ENCODE data around the gene TUBA1B. TPM values are rescaled to one million over a fixed set of nuclear protein-coding genes. Genes with fewer than 3 reads are reported as not detected.

The TUBA1B gene
- total and polyA plus RNA-seq, 5 donors: 170 to 515 (median 395) TPM

DNA sequence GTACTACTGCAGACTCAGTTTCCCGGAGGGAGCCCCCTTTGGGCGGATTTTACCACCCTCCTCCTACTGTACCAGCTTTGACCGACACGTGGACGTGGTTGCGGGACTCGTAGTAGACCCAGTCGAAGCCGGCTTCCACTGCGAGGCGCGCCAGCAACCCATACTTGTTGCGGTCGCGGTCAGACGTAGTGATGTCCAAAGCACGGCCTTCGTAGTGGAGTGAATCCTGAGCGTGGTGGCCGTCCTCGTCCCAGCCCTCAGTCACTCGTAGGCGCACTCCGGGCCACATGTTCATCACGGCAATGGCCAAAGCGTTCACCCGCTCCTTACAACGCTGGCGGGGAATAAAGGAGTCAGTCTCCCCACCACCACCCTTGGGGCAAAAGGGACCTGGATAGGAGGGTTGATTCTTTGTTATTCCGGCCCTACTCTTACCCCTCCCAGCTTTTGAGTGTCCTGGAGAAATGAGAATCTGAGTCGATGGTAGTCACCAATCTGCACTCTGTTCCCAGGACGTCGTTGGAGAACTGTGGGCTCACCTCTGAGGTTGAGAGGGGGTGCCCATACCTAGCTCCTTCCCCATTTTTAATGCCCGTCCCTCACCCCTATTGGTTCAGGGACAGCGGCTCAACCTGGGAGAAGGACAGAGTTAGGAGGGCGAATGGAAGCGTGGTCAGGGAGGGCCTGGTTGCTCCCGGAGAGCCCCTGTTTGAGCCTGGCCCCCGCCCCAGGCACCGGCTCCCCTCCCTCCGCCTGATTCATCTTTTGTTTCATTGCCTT is 39.9 kb downstream of the TUBA1B start:
- DNase-seq (no peak), ATAC-seq (no peak)
- Histone ChIP-seq H3K27ac (ENCODE audit: low read length) (no peak overlapping the region), H3K4me3 (ENCODE audit: low read length) (no peak overlapping the region), H3K4me1 (ENCODE audit: control insufficient read depth, insufficient read depth, low read length) (peaks cover 16% of the 10 kb centered on the region), H3K9me3 (ENCODE audit: control insufficient read depth, low read length) (no peaks in the 10 kb centered on the region), H3K27me3 (ENCODE audit: control insufficient read depth, insufficient read depth) (no peaks in the 10 kb centered on the region)
- intact Hi-C loops (cut with DNase I): no loop called here
- 49% methylated on average over 41 of the region's 41 CpGs for WGBS

DNA sequence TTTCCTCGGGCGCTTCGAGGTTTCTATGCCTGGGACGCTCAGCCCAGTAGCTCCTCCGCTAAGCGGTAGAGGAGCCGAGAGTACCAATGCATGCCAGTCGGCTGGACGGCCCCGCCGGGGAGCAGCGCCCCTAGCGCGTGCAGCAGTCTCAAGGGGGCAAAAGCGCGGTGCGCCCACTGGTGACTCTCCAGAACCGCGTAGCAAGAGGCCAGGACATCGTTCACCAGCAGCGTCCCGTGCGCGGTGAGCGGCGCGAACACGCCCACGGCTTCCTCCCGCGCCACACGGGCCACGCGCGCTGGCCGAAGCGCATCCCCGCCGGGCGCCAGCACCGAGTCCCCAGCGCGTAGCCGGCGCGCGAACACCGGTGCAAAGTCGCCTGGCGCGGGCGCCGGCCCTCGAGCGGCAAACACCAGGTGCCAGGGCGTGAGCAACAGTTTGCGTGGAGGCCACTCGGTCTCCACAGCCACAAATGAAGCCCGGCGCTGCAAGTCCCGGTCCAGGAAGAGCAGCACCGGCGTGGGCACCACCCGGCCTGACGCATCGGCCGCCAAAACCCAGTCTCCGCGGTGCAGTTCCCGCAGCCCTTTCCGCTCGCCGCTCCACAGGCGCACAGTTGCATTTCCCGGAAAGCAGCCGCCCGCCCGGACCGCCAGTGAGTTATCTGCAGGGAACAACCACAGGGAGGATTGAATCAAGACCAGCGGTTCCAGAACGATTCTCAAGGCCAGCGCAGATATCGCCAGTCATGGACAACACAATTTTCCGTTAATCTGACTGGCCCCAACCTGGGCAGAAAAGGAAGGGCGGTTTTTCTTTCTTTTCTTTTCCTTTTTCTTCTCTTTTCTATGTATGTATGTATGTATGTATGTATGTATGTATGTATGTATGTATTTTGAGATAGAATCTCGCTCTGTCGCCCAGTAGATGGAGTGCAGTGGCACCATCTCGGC is 41.1 kb downstream of the TUBA1B start:
- Histone ChIP-seq H3K27ac (ENCODE audit: low read length) (no peak overlapping the region), H3K9me3 (ENCODE audit: control insufficient read depth, low read length) (no peaks in the 10 kb centered on the region), H3K4me1 (ENCODE audit: control insufficient read depth, insufficient read depth, low read length) (peaks cover 15% of the 10 kb centered on the region), H3K4me3 (ENCODE audit: low read length) (peak overlapping the region; percentile 30), H3K27me3 (ENCODE audit: control insufficient read depth, insufficient read depth) (no peaks in the 10 kb centered on the region)
- 4% methylated on average over 88 of the region's 88 CpGs for WGBS
- DNase-seq (peak; percentile 64 to 80 (median 77)), ATAC-seq (peak in 1 of 2 donors; percentile 29)
- intact Hi-C loops (cut with DNase I): loop anchor here (5.0 to 10.0 kb wide), 3 partner anchors 32 to 147 kb away; no protein-coding TSS in a partner anchor

DNA sequence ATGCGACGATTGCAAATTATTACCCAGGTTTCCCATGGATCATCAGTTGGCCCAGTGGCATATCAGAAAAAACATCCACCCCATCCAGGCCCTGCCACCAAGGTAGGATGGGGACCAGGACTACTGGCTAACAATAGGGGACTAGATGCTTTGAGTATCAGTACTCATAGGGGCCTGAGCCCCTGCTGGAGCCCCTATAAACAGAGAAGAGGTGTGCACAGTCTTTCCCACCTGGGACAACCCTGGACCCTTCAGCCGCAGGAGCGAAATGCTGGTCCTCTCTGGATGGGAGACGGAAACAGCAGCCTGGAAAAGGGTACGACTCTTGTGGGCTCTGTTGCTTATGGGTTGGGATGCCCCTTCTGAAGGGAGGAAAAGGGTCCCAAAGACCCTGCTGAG is 42.3 kb downstream of the TUBA1B start:
- Histone ChIP-seq H3K4me3 (ENCODE audit: low read length) (no peak overlapping the region), H3K4me1 (ENCODE audit: control insufficient read depth, insufficient read depth, low read length) (peaks cover 11% of the 10 kb centered on the region), H3K27me3 (ENCODE audit: control insufficient read depth, insufficient read depth) (no peaks in the 10 kb centered on the region), H3K9me3 (ENCODE audit: control insufficient read depth, low read length) (no peaks in the 10 kb centered on the region), H3K27ac (ENCODE audit: low read length) (no peak overlapping the region)
- 65% methylated on average over 6 of the region's 6 CpGs for WGBS
- no peak for DNase-seq
- intact Hi-C loops (cut with DNase I): loop anchor here (5.0 to 10.0 kb wide), 3 partner anchors 33 to 148 kb away; no protein-coding TSS in a partner anchor
- ATAC-seq: no peak

DNA sequence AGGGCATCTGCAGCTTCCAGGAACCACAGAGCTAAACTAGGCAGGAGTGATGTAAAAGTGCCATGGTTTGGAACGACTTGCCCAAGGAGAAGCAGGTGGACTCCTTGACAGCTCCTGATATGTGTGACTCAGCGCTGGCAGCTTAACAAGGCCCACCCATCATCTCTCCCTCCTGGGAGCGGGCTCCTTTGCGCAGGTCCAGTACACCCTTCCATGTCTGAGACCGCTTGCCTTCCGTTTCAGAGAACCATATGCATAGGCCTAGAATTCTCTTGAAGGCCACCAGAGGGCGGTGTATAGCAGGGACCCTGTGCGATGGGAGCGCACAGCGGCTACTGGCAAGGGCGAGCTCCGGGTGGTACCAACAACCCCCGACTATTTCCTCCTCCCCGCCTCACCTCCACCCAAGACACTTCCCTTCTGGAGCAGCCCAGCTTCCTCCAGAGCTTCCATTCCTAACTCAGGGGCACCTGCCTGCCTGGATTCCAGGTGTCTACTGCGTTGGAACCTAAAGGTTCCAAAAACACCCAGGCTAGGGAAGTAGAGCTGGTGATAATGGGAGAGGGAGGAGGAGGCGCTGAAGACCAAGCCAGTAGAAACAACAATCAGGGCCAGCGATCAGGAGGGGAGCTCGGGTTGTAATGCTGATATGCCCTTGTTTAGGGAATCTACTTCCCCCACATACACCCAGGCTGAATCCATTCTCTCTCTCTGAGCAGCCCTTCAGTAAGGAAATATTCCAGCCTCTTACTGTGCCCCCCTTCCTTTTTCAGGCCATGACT is 42.9 kb downstream of the TUBA1B start:
- 1% methylated on average over 18 of the region's 18 CpGs for WGBS
- peak; percentile 90 for ATAC-seq
- peak; percentile 77 to 80 (median 77) for DNase-seq
- H3K4me3 ChIP-seq (ENCODE audit: low read length): no peak overlapping the region
- no peaks in the 10 kb centered on the region for H3K9me3 ChIP-seq (ENCODE audit: control insufficient read depth, low read length)
- no peaks in the 10 kb centered on the region for H3K27me3 ChIP-seq (ENCODE audit: control insufficient read depth, insufficient read depth)
- intact Hi-C loops (cut with DNase I): loop anchor here (5.0 to 10.0 kb wide), 3 partner anchors 34 to 149 kb away; no protein-coding TSS in a partner anchor
- peaks cover 11% of the 10 kb centered on the region for H3K4me1 ChIP-seq (ENCODE audit: control insufficient read depth, insufficient read depth, low read length)
- H3K27ac ChIP-seq (ENCODE audit: low read length): no peak overlapping the region

DNA sequence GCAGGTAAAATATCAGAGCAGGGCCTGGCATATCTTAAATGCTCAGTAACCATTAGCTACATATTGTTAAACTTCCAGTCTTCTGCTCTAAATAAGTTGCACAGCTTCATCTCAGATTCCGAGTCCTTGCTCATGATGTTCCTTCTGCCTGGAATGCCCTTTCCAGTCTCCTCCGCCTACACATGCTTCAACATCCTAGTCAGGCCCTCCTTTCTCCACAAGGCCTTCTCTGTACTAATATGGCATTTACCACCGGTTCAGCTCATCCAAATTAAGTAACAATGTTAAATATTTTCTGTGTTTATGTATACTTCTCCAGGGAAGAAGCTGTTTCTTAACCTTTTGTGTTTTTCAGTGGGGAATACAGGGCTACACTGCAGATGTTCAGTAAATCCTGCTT is 45.1 kb downstream of the TUBA1B start:
- Histone ChIP-seq H3K27me3 (ENCODE audit: control insufficient read depth, insufficient read depth) (no peaks in the 10 kb centered on the region), H3K4me1 (ENCODE audit: control insufficient read depth, insufficient read depth, low read length) (peaks cover 8% of the 10 kb centered on the region), H3K27ac (ENCODE audit: low read length) (no peak overlapping the region), H3K9me3 (ENCODE audit: control insufficient read depth, low read length) (no peaks in the 10 kb centered on the region), H3K4me3 (ENCODE audit: low read length) (no peak overlapping the region)
- intact Hi-C loops (cut with DNase I): loop anchor here (5.0 to 10.0 kb wide), 3 partner anchors 36 to 151 kb away; no protein-coding TSS in a partner anchor
- DNase-seq (no peak), ATAC-seq (no peak)
- WGBS: 74% methylated on average over 3 of the region's 3 CpGs

DNA sequence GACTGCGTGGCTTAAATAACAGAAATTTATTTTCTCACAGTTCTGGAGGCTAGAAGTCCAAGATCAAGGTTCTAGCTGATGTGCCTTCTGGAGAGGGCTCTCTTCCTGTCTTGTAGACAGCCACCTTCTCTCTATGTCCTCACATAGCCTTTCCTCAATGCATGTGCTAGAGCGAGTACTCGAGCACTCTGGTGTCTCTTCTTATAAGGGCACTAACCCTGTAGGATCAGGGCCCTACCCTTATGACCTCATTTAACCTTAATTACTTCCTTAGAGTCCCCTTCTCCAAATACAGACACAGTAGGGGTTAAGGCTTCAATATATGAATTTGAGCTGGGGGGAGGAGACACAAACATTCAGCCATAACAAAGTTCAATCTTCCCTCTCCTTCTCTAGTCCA is 46.8 kb downstream of the TUBA1B start:
- intact Hi-C loops (cut with DNase I): loop anchor here in 1 of 4 donors (10.0 kb wide), 1 partner anchor 150 kb away; no protein-coding TSS in a partner anchor

DNA sequence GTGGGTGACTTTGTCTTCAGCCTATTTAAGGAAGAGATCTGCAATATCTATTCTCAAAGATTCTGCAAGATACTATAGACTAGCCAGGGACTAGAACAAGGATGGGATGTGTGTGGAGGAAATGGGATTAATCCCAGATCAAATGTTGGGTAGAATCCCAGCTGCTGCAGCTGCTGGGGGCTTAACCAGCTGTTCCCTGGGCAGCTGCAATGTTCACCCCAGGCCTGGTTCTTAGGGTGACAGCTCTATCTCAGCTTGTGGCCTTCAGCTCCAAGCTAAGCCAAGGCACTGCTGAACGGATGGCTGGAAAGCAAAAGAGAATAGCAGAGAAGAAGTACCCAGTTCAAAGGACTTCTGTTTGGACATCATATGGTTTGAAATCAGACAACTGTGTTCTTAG is 51.4 kb downstream of the TUBA1B start:
- Histone ChIP-seq H3K4me1 (ENCODE audit: control insufficient read depth, insufficient read depth, low read length) (no peaks in the 10 kb centered on the region), H3K27ac (ENCODE audit: low read length) (no peak overlapping the region), H3K27me3 (ENCODE audit: control insufficient read depth, insufficient read depth) (no peaks in the 10 kb centered on the region), H3K4me3 (ENCODE audit: low read length) (no peak overlapping the region), H3K9me3 (ENCODE audit: control insufficient read depth, low read length) (no peaks in the 10 kb centered on the region)
- whole genome bisulfite sequencing: 59% methylated on average over 1 of the region's 1 CpG
- ATAC-seq: no peak
- DNase-seq: no peak
- intact Hi-C loops (cut with DNase I): loop anchor here in 1 of 4 donors (10.0 kb wide), 1 partner anchor 155 kb away; no protein-coding TSS in a partner anchor

More for the DNA sequence above, 46.8 kb downstream of the TUBA1B start:
- WGBS: 99% methylated on average over 3 of the region's 3 CpGs
- Histone ChIP-seq H3K4me3 (ENCODE audit: low read length) (no peak overlapping the region), H3K9me3 (ENCODE audit: control insufficient read depth, low read length) (no peaks in the 10 kb centered on the region), H3K27me3 (ENCODE audit: control insufficient read depth, insufficient read depth) (no peaks in the 10 kb centered on the region), H3K4me1 (ENCODE audit: control insufficient read depth, insufficient read depth, low read length) (peaks cover 7% of the 10 kb centered on the region), H3K27ac (ENCODE audit: low read length) (no peak overlapping the region)
- ATAC-seq (no peak), DNase-seq (no peak)

Other genes with a start within 250 kb of the TUBA1B start
- gene FKBP11, start 205.9 kb downstream of the TUBA1B start, total RNA-seq: 10 to 100 TPM in 3 of 4 donors, 1 to 10 TPM in 1; 3.9 to 14.8 (median 12.3) TPM
- gene FKBP11, start 205.9 kb downstream of the TUBA1B start, polyA plus RNA-seq: 7.6 TPM
- gene ARF3, start 173.9 kb downstream of the TUBA1B start, total RNA-seq: 10 to 100 TPM; 75.6 to 94.8 (median 80.6) TPM
- 65.0 TPM for gene ARF3, start 173.9 kb downstream of the TUBA1B start, polyA plus RNA-seq
- 1 to 10 TPM in 1 of 4 donors, under 1 TPM in 3; 0.57 to 1.7 (median 0.73) TPM for gene WNT10B, start 159.7 kb downstream of the TUBA1B start, total RNA-seq
- 0.66 TPM for gene WNT10B, start 159.7 kb downstream of the TUBA1B start, polyA plus RNA-seq
- not detected for gene WNT1, start 153.1 kb downstream of the TUBA1B start, total RNA-seq
- not detected for gene WNT1, start 153.1 kb downstream of the TUBA1B start, polyA plus RNA-seq
- gene DDN, start 132.0 kb downstream of the TUBA1B start, total RNA-seq: 1 to 10 TPM in 2 of 4 donors, under 1 TPM in 2; 0.42 to 2.8 (median 1.1) TPM
- 1.6 TPM for gene DDN, start 132.0 kb downstream of the TUBA1B start, polyA plus RNA-seq
- gene PRKAG1, start 112.6 kb downstream of the TUBA1B start, total RNA-seq: 10 to 100 TPM; 65.7 to 88.9 (median 80.7) TPM
- gene PRKAG1, start 112.6 kb downstream of the TUBA1B start, polyA plus RNA-seq: 72.4 TPM
- 10 to 100 TPM; 38.8 to 53.5 (median 46.2) TPM for gene KMT2D, start 70.6 kb downstream of the TUBA1B start, total RNA-seq
- 43.1 TPM for gene KMT2D, start 70.6 kb downstream of the TUBA1B start, polyA plus RNA-seq
- gene RHEBL1, start 61.4 kb downstream of the TUBA1B start, total RNA-seq: under 1 TPM in 2 of 4 donors, not detected in 2; 0.21 to 0.31 TPM
- gene RHEBL1, start 61.4 kb downstream of the TUBA1B start, polyA plus RNA-seq: 0.59 TPM
- gene DHH, start 36.6 kb downstream of the TUBA1B start, total RNA-seq: 1 to 10 TPM in 1 of 4 donors, under 1 TPM in 3; 0.35 to 1.7 (median 0.68) TPM
- 0.54 TPM for gene DHH, start 36.6 kb downstream of the TUBA1B start, polyA plus RNA-seq
- gene LMBR1L, start 20.5 kb downstream of the TUBA1B start, total RNA-seq: 10 to 100 TPM; 26.7 to 45.3 (median 34.6) TPM
- 25.6 TPM for gene LMBR1L, start 20.5 kb downstream of the TUBA1B start, polyA plus RNA-seq
- 100 to 1,000 TPM in 2 of 4 donors, 10 to 100 TPM in 2; 75.6 to 136 (median 112) TPM for gene TUBA1A, start 57.7 kb upstream of the TUBA1B start, total RNA-seq
- 149 TPM for gene TUBA1A, start 57.7 kb upstream of the TUBA1B start, polyA plus RNA-seq
- gene TUBA1C, start 133.7 kb upstream of the TUBA1B start, total RNA-seq: 10 to 100 TPM; 34.2 to 71.7 (median 66.7) TPM
- 106 TPM for gene TUBA1C, start 133.7 kb upstream of the TUBA1B start, polyA plus RNA-seq
- 1 to 10 TPM in 1 of 4 donors, under 1 TPM in 3; 0.57 to 1.8 (median 0.94) TPM for gene PRPH, start 163.8 kb upstream of the TUBA1B start, total RNA-seq
- gene PRPH, start 163.8 kb upstream of the TUBA1B start, polyA plus RNA-seq: 2.0 TPM
- 1 to 10 TPM in 1 of 4 donors, under 1 TPM in 2, not detected in 1; 0.65 to 1.7 (median 0.93) TPM for gene TROAP, start 191.9 kb upstream of the TUBA1B start, total RNA-seq
- gene TROAP, start 191.9 kb upstream of the TUBA1B start, polyA plus RNA-seq: 0.25 TPM
- gene C1QL4, start 205.8 kb upstream of the TUBA1B start, total RNA-seq: not detected
- not detected for gene C1QL4, start 205.8 kb upstream of the TUBA1B start, polyA plus RNA-seq
- gene DNAJC22, start 215.5 kb upstream of the TUBA1B start, total RNA-seq: under 1 TPM; 0.24 to 0.86 (median 0.44) TPM
- gene DNAJC22, start 215.5 kb upstream of the TUBA1B start, polyA plus RNA-seq: 0.09 TPM
- 10 to 100 TPM in 1 of 4 donors, 1 to 10 TPM in 3; 8.4 to 10.3 (median 9.1) TPM for gene SPATS2, start 236.1 kb upstream of the TUBA1B start, total RNA-seq
- gene SPATS2, start 236.1 kb upstream of the TUBA1B start, polyA plus RNA-seq: 5.5 TPM